Liver (tissue), 9 donors: ENCODE data around the gene EXOC4. TPM values are rescaled to one million over a fixed set of nuclear protein-coding genes. Genes with fewer than 3 reads are reported as not detected.

Experiments
- DNase-seq: peaks from one replicate; pipeline ENCODE4 v3.0.0-alpha.2; 2017; ENCODE audit warnings: low spot score
- H3K27ac ChIP-seq, 2 donors: one replicate each; pipeline ENCODE4 v1.7.0; 2013; ENCODE audit warnings: inconsistent platforms in 2 of 2, low read length in 2 of 2, control low read depth in 1 of 2, low read depth in 1 of 2, mild to moderate bottlenecking in 1 of 2
- H3K27me3 ChIP-seq, 4 donors: one replicate each; pipeline versions ENCODE4 v1.6.1 to v1.7.0; 2013; ENCODE audit warnings: low read length in 3 of 4, inconsistent platforms in 1 of 4, mild to moderate bottlenecking in 1 of 4, moderate library complexity in 1 of 4; ENCODE audit not compliant: control insufficient read depth in 4 of 4, insufficient read depth in 4 of 4
- H3K36me3 ChIP-seq, 4 donors: one replicate each; pipeline versions ENCODE4 v1.6.1 to v1.7.0; 2013; ENCODE audit warnings: low read length in 3 of 4, mild to moderate bottlenecking in 3 of 4, low read depth in 1 of 4, moderate library complexity in 1 of 4; ENCODE audit not compliant: control insufficient read depth in 4 of 4, insufficient read depth in 3 of 4
- H3K4me1 ChIP-seq, 4 donors: one replicate each; pipeline versions ENCODE4 v1.6.1 to v1.7.0; 2013; ENCODE audit warnings: low read length in 3 of 4, mild to moderate bottlenecking in 3 of 4, moderate library complexity in 1 of 4; ENCODE audit not compliant: control insufficient read depth in 4 of 4, insufficient read depth in 4 of 4
- H3K4me3 ChIP-seq, 3 donors: one replicate each; pipeline versions ENCODE4 v1.6.1 to v1.7.0; 2013; ENCODE audit warnings: low read length in 3 of 3, control low read depth in 1 of 3, low read depth in 1 of 3, mild to moderate bottlenecking in 1 of 3
- H3K9ac ChIP-seq, 2 donors: one replicate each; pipeline ENCODE4 v1.7.0; 2013; ENCODE audit warnings: low read length in 2 of 2, mild to moderate bottlenecking in 2 of 2, moderate library complexity in 2 of 2, control low read depth in 1 of 2, low read depth in 1 of 2
- H3K9me3 ChIP-seq, 4 donors: one replicate each; pipeline versions ENCODE4 v1.6.1 to v1.7.0; 2013; ENCODE audit warnings: low read length in 3 of 4; ENCODE audit not compliant: control insufficient read depth in 4 of 4
- FOXA1 ChIP-seq: IDR thresholded peaks from 2 replicates; pipeline ENCODE4 v1.6.1; 2016; ENCODE audit warnings: antibody characterized with exemption
- FOXA2 ChIP-seq: IDR thresholded peaks from 2 replicates; pipeline ENCODE4 v1.6.1; 2016; ENCODE audit warnings: antibody characterized with exemption
- GABPA ChIP-seq, 2 donors: IDR thresholded peaks in 1 of 2; conservative IDR thresholded peaks in 1 of 2; 2 replicates each; pipeline ENCODE4 v1.6.1; 2016; ENCODE audit warnings: antibody characterized with exemption in 2 of 2, mild to moderate bottlenecking in 1 of 2, moderate library complexity in 1 of 2
- HNF4A ChIP-seq, 2 donors: conservative IDR thresholded peaks; 2 replicates each; pipeline ENCODE4 v1.6.1; 2016; ENCODE audit warnings: antibody characterized with exemption in 2 of 2, mild to moderate bottlenecking in 2 of 2
- HNF4G ChIP-seq: IDR thresholded peaks from 2 replicates; pipeline ENCODE4 v1.6.1; 2016; ENCODE audit warnings: antibody characterized with exemption
- JUND ChIP-seq, 2 donors: IDR thresholded peaks; 2 replicates each; pipeline ENCODE4 v1.6.1; 2016; ENCODE audit warnings: antibody characterized with exemption in 2 of 2
- RAD21 ChIP-seq, 2 donors: IDR thresholded peaks; 2 replicates each; pipeline ENCODE4 v1.6.1; 2016; ENCODE audit warnings: antibody characterized with exemption in 2 of 2, mild to moderate bottlenecking in 2 of 2
- RXRA ChIP-seq, 2 donors: IDR thresholded peaks; 2 replicates each; pipeline ENCODE4 v1.6.1; 2017 to 2018; ENCODE audit warnings: antibody characterized with exemption in 2 of 2, mild to moderate bottlenecking in 1 of 2
- SP1 ChIP-seq: IDR thresholded peaks from 2 replicates; pipeline ENCODE4 v1.6.1; 2018; ENCODE audit warnings: antibody characterized with exemption, mild to moderate bottlenecking
- TAF1 ChIP-seq: conservative IDR thresholded peaks from 2 replicates; pipeline ENCODE4 v1.6.1; 2016; ENCODE audit warnings: antibody characterized with exemption, mild to moderate bottlenecking
- YY1 ChIP-seq: IDR thresholded peaks from 2 replicates; pipeline ENCODE4 v1.6.1; 2016; ENCODE audit warnings: antibody characterized with exemption, mild to moderate bottlenecking
- WGBS: extraction: QIAGEN DNeasy Blood & Tissue Kit; methylation state at CpG from one replicate; pipeline ENCODE4 v1.1.7; 2013; 5-methylcytosine and 5-hydroxymethylcytosine counted together
- polyA plus RNA-seq, 2 donors: library from polyadenylated mRNA; stranded (reverse) in 1 of 2; unstranded in 1 of 2; fragments of 200-250 nt in 1 of 2; fragments of >200 nt in 1 of 2; fragmentation: Nextera tagmentation in 1 of 2; extraction: Ambion mirVana in 1 of 2; gene quantifications; one replicate each; pipeline versions ENCODE4 v1.2.1 to v1.2.3, GENCODE V29; 2013 to 2015
- total RNA-seq, 2 donors: library from RNA; depleted of rRNA; stranded (reverse); fragments of >200 nt; gene quantifications; one replicate each; pipeline ENCODE4 v1.2.3, GENCODE V29; 2014
- TF ChIP-seq, protein P1 (sequence below): IDR thresholded peaks from 2 replicates; pipeline ENCODE4 v1.6.1; 2016; ENCODE audit warnings: antibody characterized with exemption
- TF ChIP-seq, protein P2 (sequence below): IDR thresholded peaks from 2 replicates; pipeline ENCODE4 v1.6.1; 2016; ENCODE audit warnings: antibody characterized with exemption
- TF ChIP-seq, protein P3 (sequence below): IDR thresholded peaks from 2 replicates; pipeline ENCODE4 v1.6.1; 2016; ENCODE audit warnings: antibody characterized with exemption
- donor health status: healthy.
- donor health status: healthy.
- donor health status: healthy.
- donor health status: healthy.
- donor health status: healthy.

The EXOC4 gene
- total and polyA plus RNA-seq, 4 donors, result 9.5 to 55.9 (median 23.6) TPM

DNA sequence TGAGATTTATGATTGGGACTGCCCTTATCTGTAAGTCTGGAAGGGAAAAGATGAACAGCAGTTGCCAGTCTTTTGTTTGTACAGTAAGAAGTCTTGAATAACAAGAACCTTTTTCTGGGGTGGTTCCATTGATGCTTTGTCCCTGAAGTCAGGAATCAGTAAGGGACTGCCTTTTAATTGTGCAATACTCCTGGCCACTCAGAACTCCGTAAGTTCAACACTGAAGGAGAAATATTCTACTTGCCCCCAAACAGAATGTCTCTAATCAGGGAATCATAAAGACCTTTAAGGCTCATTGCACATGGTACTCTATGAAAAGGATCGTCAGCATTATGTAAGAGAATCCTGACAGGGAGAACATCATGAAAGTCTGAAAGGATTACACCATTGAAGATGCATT is 361.4 kb downstream of the EXOC4 start:
- Histone ChIP-seq H3K36me3 (no peaks in the 10 kb centered on the region), H3K4me3 (no peak overlapping the region), H3K9me3 (no peaks in the 10 kb centered on the region), H3K27ac (no peak overlapping the region), H3K9ac (no peak overlapping the region), H3K27me3 (no peaks in the 10 kb centered on the region), H3K4me1 (no peaks in the 10 kb centered on the region)
- DNase-seq, result no peak
- 96% methylated on average over 2 of the region's 2 CpGs for WGBS
- no peak for TF ChIP-seq GABPA (IDR thresholded peaks at IDR 0.05 in 1 of 2, conservative IDR thresholded peaks at IDR 0.05 in 1 of 2)
- TF ChIP-seq RAD21 (IDR thresholded peaks at IDR 0.05), result no peak
- TF ChIP-seq, protein P1, sequence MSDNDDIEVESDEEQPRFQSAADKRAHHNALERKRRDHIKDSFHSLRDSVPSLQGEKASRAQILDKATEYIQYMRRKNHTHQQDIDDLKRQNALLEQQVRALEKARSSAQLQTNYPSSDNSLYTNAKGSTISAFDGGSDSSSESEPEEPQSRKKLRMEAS, result no peak
- no peak for TF ChIP-seq FOXA2
- TF ChIP-seq TAF1, result no peak

DNA sequence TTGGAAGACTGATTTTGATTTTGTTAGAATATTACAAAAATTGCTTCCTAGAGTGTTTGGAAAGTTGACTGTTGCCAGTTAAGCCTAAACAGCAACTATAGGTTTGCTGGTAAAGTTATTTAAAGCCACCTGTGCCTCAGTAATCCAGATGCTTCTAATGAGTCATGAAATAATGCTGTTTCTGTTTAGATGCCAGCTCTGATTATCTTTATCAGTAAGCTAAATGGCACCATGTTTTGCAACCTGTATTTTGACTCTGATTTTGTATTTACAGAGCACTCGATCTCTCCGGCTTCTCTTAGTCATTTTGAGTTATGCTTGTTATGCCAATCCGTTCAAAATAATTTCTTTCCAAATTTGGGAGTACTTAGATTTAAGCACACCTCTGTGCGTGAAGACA is 366.1 kb downstream of the EXOC4 start:
- Histone ChIP-seq H3K36me3 (no peaks in the 10 kb centered on the region), H3K4me3 (no peak overlapping the region), H3K9me3 (no peaks in the 10 kb centered on the region), H3K27ac (no peak overlapping the region), H3K9ac (no peak overlapping the region), H3K4me1 (no peaks in the 10 kb centered on the region), H3K27me3 (no peaks in the 10 kb centered on the region)
- DNase-seq, result no peak
- TF ChIP-seq FOXA2, result no peak
- TF ChIP-seq RAD21 (IDR thresholded peaks at IDR 0.05), result no peak
- TF ChIP-seq, protein P2, sequence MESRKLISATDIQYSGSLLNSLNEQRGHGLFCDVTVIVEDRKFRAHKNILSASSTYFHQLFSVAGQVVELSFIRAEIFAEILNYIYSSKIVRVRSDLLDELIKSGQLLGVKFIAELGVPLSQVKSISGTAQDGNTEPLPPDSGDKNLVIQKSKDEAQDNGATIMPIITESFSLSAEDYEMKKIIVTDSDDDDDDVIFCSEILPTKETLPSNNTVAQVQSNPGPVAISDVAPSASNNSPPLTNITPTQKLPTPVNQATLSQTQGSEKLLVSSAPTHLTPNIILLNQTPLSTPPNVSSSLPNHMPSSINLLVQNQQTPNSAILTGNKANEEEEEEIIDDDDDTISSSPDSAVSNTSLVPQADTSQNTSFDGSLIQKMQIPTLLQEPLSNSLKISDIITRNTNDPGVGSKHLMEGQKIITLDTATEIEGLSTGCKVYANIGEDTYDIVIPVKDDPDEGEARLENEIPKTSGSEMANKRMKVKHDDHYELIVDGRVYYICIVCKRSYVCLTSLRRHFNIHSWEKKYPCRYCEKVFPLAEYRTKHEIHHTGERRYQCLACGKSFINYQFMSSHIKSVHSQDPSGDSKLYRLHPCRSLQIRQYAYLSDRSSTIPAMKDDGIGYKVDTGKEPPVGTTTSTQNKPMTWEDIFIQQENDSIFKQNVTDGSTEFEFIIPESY, result no peak
- no peak for TF ChIP-seq YY1
- TF ChIP-seq, protein P1, result no peak
- TF ChIP-seq HNF4A (conservative IDR thresholded peaks at IDR 0.05), result no peak
- TF ChIP-seq GABPA (IDR thresholded peaks at IDR 0.05 in 1 of 2, conservative IDR thresholded peaks at IDR 0.05 in 1 of 2), result no peak
- TF ChIP-seq FOXA1, result no peak
- no peak for TF ChIP-seq JUND (IDR thresholded peaks at IDR 0.05)
- TF ChIP-seq TAF1, result no peak
- WGBS, result 98% methylated on average over 4 of the region's 4 CpGs

DNA sequence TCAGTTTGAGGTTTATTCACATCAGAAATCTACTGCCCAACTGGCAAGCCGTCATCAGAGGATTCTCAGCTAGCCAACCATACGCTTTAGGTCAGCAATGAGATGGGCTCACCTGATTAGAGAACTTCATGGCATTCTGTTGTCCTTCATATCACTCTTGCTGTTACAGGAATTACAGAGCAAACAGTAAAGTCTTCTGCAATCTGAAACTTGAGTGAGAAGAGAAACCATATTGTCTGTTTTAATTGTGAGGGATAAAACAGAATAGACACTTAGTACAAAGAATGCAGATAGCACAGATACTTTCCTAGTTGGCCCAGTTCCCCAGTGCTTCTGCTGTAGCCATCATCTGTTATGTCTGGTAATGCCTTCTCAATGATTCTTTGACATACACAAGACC is 366.6 kb downstream of the EXOC4 start:
- H3K27me3 ChIP-seq, result no peaks in the 10 kb centered on the region
- H3K4me3 ChIP-seq, result no peak overlapping the region
- H3K4me1 ChIP-seq, result no peaks in the 10 kb centered on the region
- DNase-seq, result no peak
- TF ChIP-seq JUND (IDR thresholded peaks at IDR 0.05) (no peak), YY1 (no peak), RXRA (IDR thresholded peaks at IDR 0.05) (no peak), TAF1 (no peak), HNF4G (no peak), HNF4A (conservative IDR thresholded peaks at IDR 0.05) (no peak), SP1 (no peak), GABPA (IDR thresholded peaks at IDR 0.05 in 1 of 2, conservative IDR thresholded peaks at IDR 0.05 in 1 of 2) (no peak)
- TF ChIP-seq, protein P1, result no peak
- TF ChIP-seq, protein P3, sequence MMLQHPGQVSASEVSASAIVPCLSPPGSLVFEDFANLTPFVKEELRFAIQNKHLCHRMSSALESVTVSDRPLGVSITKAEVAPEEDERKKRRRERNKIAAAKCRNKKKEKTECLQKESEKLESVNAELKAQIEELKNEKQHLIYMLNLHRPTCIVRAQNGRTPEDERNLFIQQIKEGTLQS, result no peak
- WGBS, result 99% methylated on average over 2 of the region's 2 CpGs
- H3K27ac ChIP-seq, result no peak overlapping the region
- no peak overlapping the region for H3K9ac ChIP-seq
- H3K9me3 ChIP-seq, result no peaks in the 10 kb centered on the region
- no peaks in the 10 kb centered on the region for H3K36me3 ChIP-seq
